Esophagus muscularis mucosa (tissue), 3 donors: ENCODE data around the gene MEGF6.

Experiments
- CTCF ChIP-seq, 3 experiments: fragments of 200-600 bp in 2 of 3; fragments of 450-650 bp in 1 of 3; sonication (generic) in 2 of 3; IDR thresholded peaks; one replicate each; pipeline ENCODE4 v1.5.1; 2017 to 2019; ENCODE audit warnings: antibody characterized with exemption in 3 of 3, mild to moderate bottlenecking in 2 of 3, moderate library complexity in 1 of 3
- POLR2AphosphoS5 ChIP-seq, 2 donors: sonication (generic); formaldehyde crosslinking; IDR thresholded peaks; one replicate each; pipeline ENCODE4 v1.6.1; 2017; ENCODE audit warnings: antibody characterized with exemption in 2 of 2

DNA sequence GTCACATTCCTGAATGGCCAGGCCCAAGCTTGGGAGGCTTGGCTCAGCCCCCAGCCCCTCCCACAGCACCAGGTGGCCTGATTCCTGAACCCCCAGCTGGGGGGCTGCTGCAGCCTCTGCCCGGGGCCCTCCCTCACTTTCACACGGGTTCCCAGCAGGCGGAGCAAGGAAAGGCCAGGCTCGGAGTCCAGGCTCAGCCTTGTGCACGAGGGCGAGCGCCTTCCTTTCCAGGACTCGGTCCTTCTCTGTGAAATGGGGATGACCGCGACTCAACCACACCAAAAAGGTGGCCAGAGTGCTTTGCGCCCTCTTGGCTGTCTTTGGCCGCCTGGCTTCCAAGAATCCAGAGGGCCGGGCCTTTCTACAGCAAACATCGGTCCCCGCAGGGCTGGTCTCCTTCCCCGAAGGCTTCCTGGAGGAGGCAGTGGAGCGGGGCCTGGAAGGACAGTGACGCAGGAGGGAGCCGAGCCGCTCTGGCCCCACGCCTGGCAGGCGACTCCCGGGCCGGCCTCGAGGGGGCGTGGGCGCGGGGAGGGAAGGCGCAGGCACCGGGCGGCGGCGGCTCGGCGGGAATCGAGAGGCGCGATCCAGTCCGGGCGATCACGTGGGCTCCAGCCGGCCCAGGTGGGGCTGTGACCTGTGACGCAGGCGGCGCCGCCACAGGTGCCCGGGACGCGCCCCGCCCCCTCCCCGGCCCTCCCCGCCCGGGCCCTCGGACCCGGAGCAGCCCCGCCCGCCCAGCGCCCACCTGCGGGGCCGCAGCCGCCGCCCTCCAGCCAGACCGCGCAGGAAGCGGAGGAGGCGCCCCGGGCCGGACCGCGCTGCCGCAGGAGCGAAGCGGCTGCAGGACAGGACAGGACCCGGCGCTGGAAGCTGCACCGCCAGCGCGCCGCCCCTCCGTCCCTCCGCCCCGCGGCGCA is 157.2 kb downstream of the MEGF6 start, which contains the start of gene ARHGEF16:
- TF ChIP-seq POLR2AphosphoS5 (IDR thresholded peaks at IDR 0.05): no peak
- peak in 1 of 3 experiments; percentile 42 for TF ChIP-seq CTCF (IDR thresholded peaks at IDR 0.05)
